Gastrocnemius medialis (tissue), 4 donors: ENCODE data around the gene AGXT.

Experiments
- CTCF ChIP-seq, 5 experiments: fragments of 450-650 bp in 3 of 5; fragments of 200-600 bp in 2 of 5; sonication (generic) in 2 of 5; IDR thresholded peaks in 4 of 5; conservative IDR thresholded peaks in 1 of 5; 1 replicate in 4 of 5; 2 replicates in 1 of 5; pipeline ENCODE4 v1.5.1; 2016 to 2019; ENCODE audit warnings: antibody characterized with exemption in 5 of 5, mild to moderate bottlenecking in 3 of 5, moderate library complexity in 3 of 5
- POLR2A ChIP-seq, 2 donors: fragments of 450-650 bp; IDR thresholded peaks; one replicate each; pipeline ENCODE4 v1.6.1; 2017; ENCODE audit warnings: antibody characterized with exemption in 2 of 2, mild to moderate bottlenecking in 2 of 2, moderate library complexity in 2 of 2

GRCh38 chr2:240837621-240838020, 31.0 kb upstream of the AGXT start:
- TF ChIP-seq CTCF (IDR thresholded peaks at IDR 0.05 in 4 of 5, conservative IDR thresholded peaks at IDR 0.05 in 1 of 5) (no peak), POLR2A (IDR thresholded peaks at IDR 0.05) (no peak)
